ENCODE measurements around the gene FOLR1.

FOLR1 gene

DNA sequence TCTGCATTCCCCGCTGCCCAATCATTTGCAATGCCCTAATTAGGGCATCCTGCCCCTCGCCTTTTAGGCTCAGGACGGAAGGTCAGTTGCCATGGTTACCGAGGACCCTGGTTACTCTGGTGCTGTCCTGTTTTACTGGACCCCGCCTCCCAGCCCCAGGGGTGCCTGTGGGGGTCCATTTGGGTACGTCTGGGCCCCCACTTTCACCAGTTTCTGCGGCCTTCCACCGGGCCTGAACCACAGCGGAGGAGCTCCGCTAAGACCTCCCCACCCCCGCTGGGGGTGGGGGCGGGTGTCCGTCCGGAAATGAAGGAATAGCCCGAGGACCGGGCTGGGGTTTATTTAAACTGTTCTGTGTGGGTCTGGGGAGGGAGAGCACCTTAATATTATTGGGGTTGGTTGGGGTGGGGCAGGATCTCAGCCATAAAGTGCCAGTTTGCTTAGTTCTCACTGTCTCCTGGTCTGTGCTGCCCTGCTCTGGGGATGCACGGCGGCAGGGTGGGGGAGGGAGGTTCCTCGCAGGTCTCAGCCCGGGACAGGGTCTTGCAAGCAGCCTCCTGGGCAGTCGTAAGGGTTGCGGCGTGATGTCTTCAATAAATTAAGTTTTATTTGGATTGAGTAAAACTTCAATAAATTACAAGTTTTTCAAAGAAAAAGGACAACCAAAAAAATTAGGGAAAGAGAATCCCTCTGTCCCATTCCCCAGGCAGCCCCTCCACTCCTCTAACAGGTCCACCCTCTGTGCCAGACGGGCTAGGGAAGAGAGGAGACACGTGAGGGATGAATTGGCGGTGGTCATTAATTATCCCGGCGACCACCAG is 46.8 kb downstream of the FOLR1 start:
- DNase-seq (ENCODE audit: insufficient read length, low spot score) (no peak), FAIRE-seq (no peak)
- TF ChIP-seq POLR2A (IDR thresholded peaks at IDR 0.05; ENCODE audit: low read depth, low read length), result no peak

DNA sequence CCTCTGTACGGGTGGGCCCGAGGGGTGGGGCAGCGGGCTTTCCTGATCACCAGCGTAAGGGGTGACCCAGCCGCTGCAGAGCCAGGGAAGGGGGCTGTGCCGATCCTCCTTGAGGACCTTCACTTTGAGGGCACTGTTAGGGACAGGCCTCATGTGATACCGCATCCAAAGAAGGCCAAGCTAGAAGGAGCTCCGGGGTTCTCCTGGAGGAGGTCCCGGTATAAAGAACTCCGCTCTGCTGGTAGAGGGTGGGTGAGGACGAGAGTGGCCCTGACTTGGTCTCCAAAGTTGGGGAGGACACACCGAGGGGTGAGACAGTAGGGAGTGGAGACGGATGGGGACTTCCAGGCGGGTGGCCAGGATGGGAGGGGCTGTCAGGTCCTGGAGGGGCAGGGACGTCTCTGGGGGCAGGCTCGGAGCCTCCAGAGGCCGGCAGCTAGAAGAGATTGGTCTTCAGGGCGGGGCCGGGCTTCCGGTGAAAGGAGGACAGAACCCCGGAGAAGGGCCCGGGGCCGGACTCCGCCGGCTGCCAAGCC is 47.4 kb downstream of the FOLR1 start:
- FAIRE-seq, result no peak
- DNase-seq (ENCODE audit: insufficient read length, low spot score), result no peak
- no peak for TF ChIP-seq POLR2A (IDR thresholded peaks at IDR 0.05; ENCODE audit: low read depth, low read length)

DNA sequence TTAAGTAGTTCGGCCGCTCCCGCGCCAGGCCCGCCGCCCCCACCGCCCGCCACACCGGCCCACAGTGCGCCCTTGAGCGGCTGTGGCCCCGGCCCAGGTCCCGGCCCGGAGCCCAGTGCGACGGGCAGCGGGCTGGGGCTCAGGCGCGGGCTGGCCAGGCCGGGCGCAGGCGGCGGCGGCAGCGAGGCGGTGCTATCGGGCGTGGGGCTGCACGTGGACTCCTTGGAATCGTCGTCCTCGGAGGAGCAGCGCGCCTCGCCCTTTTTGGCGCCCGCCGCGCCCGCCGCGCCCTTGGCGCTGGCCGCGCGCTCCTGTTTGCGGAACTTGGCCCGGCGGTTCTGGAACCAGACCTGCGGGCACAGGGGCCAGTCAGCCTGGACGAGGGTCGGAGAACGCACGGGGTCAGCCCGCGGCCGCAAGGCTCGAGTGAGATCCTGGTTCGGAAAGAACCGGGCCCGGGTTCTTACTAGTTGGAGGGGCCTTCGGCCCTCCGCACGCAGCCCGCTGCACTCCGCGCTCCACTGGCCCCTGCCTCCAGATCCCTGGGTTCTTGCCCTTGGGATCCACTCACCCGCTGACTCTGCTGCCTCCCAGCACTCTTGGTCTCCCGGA is 48.0 kb downstream of the FOLR1 start:
- DNase-seq (ENCODE audit: insufficient read length, low spot score) (no peak), FAIRE-seq (no peak)

DNA sequence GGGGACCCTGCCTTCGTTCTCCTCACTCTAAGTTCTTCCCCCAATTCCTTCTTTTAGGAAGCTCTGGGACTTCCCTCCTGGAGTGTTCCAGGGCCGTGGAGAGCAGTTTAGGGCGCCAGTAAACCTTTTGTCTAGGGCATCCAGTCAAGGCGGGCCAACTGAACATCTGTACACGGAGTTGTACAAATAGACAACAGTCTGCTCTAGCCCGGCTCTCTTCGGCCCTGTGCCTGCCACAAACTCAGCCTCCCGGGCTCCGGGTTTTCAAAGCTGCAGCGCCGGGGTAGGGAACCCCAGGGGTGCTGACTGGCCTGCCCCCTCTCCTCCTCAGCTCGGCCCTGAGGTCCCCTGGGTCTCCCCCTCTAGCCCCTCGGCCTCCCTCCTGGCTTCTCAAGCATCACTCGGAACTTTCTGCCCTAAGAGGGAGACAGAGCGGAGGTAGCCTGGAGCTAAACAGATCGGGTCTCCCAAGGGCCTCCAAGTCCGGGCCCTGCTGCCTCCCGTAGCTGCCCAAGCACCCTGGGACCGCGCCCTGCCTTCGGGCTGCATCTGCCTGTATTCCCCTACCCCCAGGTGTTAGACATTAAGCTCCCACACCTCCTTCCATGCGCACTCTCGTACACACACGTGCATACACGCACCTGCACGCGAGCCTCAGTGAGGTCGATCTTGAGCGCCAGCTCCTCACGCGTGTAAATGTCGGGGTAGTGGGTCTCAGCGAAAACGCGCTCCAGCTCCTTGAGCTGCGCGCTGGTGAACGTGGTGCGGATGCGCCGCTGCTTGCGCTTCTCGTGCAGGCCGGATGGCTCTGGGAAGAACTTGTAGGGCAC is 48.7 kb downstream of the FOLR1 start:
- FAIRE-seq (no peak), DNase-seq (ENCODE audit: insufficient read length, low spot score) (no peak)
- TF ChIP-seq POLR2A (IDR thresholded peaks at IDR 0.05; ENCODE audit: low read depth, low read length), result no peak

More for the DNA sequence above, 48.0 kb downstream of the FOLR1 start:
- TF ChIP-seq POLR2A (IDR thresholded peaks at IDR 0.05; ENCODE audit: low read depth, low read length), result no peak

DNA sequence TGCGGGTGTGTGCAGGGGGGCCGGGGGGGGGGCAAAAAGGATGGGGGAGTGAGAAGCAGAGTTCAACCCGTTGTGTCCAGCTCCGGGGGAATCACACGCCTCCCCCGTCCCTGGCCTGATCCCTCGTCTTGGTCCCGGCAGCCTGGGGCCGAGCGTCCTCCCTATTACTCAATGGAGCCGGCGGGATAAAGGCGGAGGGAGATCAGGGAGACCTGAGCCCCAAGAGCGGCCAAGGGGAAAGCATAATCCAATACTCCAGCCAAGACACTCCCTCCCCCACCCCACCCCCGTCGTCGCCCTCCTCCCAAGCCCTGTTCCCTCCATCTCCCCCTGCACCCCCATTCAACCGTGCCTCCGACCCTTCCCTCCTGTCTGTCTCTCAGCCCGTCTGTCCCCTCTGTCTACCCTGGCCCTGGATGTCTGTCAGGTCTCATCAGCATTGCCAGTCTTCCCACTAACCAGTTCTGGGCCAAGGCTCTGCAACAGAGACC is 49.4 kb downstream of the FOLR1 start:
- no peak for FAIRE-seq
- no peak for TF ChIP-seq POLR2A (IDR thresholded peaks at IDR 0.05; ENCODE audit: low read depth, low read length)
- no peak for DNase-seq (ENCODE audit: insufficient read length, low spot score)

DNA sequence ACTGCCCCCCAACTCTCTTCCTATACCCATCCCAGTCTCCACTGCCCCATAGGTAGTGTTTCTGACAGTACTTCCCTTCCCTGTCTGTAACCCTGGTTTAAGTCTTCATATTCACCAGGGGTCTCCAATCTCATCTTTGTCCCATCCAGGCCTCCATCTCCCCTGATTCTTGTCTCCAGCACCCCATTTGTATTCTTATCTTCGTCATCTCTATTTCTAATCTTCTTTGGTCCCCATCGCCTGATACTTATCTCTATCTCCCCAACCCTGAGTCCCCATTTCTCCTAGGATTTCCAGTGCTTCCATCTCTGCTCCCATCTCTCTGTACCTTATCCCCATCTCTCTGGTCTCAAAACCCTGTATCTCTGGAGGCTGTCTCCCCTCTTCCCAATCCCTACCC is 50.2 kb downstream of the FOLR1 start:
- TF ChIP-seq POLR2A (IDR thresholded peaks at IDR 0.05; ENCODE audit: low read depth, low read length), result no peak
- FAIRE-seq (no peak), DNase-seq (ENCODE audit: insufficient read length, low spot score) (no peak)

DNA sequence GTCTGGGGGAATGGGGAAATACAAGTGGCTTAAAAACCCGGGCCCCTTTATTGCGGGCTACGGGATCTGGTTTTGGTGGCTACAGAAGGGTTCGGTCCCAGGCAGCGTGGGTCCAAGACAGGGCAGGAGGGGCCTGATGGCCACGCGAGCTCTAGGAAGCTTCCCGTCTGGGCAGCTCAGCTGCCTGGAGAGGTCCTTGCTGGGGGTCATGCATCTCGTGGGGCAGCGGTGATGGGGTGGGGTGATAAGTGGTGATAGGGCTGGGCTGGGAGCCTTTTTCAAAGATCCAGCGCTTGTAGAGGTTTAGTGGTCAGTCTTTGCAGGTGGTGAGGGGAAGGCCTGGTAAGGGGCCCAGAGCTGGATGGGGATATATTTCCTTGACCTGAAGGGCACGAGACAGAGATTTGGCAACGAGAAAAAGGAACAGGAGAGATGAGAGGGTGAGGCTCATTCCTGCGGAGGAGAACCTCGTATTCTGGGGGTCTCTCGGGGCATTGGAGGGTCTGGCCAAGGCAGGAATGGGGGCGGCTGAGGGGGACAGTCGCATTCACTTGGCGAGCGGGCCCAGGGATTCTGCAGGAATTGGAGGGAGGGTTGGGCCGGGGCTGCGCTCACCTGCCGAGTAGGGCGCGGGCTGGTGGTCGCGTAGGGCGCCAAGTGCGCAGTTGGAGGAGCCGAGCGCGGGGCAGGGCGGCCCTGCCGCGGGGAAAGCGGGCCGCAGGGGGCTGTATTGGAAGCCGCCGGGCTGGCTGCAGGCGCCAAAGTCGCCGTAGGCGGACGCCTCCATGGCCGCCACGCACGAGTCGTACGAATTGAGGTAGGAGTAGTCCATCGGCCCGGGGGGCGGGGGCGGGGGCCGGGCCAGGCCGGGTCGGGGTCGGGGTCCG is 51.5 kb downstream of the FOLR1 start:
- DNase-seq (ENCODE audit: insufficient read length, low spot score) (no peak), FAIRE-seq (no peak)
- no peak for TF ChIP-seq POLR2A (IDR thresholded peaks at IDR 0.05; ENCODE audit: low read depth, low read length)

DNA sequence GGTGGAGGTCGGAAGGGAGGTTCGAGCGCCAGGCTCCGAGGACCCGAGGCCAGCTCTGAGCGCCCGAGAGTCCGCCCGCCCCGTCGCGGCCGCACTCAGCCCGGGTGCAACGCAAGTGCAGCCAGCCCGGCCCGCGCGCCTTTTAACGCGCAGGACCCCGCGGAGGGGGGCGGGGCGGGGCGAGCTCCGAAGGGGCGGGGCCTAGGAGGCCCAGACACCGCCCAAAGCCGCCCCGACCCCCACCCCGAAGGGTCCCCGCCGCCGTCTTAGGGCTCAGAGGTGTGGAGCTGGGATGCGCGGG is 52.1 kb downstream of the FOLR1 start, which contains the start of gene PHOX2A:
Gene PHOX2A (minus strand): TSS at position 117 of the 301 bp plus-strand sequence. CDS start 172 bp downstream, outside the sequence.
- DNase-seq (ENCODE audit: insufficient read length, low spot score), result no peak
- FAIRE-seq, result no peak

DNA sequence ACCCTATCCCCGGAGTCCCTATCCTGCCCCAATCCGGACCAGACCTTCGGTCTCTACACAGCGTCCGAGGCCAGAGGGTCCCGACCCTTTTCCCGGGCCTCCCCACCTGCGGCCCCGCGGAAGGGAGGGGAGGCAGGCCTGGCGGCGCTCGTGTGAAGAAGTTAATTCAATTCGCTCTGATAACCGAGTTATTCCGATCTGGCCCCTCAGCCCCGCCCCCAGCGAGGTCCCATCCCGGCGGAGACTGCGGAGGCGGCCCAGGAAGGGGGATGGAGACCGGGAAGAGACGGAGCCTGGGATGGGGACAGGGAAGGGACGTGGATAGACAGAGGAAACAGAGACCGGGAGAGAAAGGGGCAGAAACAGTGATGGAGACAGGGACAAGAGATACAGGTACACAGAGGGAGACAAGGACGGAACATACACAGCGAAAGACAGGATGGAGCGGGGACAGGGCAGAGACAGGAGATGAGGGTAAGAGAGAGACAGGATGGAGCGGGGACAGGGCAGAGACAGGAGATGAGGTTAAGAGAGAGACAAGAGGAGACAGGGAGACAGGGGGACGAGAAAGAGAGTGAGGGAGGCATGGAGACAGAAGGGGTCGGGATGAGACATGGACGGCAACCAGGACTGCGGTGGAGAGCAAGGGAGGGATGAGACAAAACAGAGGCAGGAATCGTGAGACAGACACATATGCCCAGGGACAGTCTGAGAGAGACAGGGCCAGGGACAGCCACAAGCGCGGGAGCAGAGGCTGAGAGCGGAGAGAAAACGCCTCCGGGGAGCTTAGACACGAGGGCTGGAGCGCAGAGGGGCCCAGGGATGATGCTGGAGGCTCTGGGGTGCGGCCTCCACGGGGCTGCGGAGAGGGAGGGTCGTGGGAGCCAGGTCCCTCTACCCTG is 52.7 kb downstream of the FOLR1 start:
- FAIRE-seq (no peak), DNase-seq (ENCODE audit: insufficient read length, low spot score) (no peak)
- no peak for TF ChIP-seq POLR2A (IDR thresholded peaks at IDR 0.05; ENCODE audit: low read depth, low read length)

More for the DNA sequence above, 52.1 kb downstream of the FOLR1 start, which contains the start of gene PHOX2A:
- TF ChIP-seq POLR2A (IDR thresholded peaks at IDR 0.05; ENCODE audit: low read depth, low read length), result no peak

DNA sequence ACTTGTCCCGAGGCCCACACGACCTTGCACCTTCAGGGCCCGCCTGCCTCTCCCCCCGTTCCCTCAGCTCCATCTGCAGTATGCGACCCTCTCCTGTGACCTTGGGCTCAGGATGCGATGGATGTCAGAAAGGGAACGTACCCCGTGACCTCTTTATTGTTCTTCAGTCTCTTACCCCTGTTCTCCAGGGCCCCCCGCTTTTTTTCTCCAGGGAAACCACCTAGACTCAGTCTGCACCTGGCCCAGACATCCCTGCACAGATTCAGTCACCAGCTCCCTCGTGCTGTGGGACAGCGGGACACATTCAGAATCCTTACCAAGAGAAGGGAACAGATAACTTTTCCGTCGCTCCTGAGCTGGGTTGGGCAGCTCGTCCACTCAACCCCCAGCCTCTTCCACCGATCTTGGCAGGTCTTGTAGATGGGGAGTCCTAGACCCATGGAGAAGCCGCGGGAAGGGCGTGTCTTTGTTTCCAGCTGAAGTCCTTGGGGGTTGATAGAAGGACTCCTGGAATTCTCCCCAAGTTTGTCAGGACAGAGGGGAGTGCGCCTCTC is 53.4 kb downstream of the FOLR1 start:
- TF ChIP-seq POLR2A (IDR thresholded peaks at IDR 0.05; ENCODE audit: low read depth, low read length), result no peak
- DNase-seq (ENCODE audit: insufficient read length, low spot score) (no peak), FAIRE-seq (no peak)

All from H54 (cell line).